ENCODE measurements around the gene NDUFB5.

NDUFB5 gene

GRCh38 chr3:179604321-179605078 is at the start of gene NDUFB5, which contains the start of gene MRPL47:
NDUFB5 (plus strand) TSS chr3:179604794; CDS start chr3:179604816, 22 bp downstream.
MRPL47 (minus strand) TSS chr3:179604638; CDS start chr3:179604624, 14 bp downstream.
- peak; percentile 87 for DNase-seq (ENCODE audit: low read depth)

DNA sequence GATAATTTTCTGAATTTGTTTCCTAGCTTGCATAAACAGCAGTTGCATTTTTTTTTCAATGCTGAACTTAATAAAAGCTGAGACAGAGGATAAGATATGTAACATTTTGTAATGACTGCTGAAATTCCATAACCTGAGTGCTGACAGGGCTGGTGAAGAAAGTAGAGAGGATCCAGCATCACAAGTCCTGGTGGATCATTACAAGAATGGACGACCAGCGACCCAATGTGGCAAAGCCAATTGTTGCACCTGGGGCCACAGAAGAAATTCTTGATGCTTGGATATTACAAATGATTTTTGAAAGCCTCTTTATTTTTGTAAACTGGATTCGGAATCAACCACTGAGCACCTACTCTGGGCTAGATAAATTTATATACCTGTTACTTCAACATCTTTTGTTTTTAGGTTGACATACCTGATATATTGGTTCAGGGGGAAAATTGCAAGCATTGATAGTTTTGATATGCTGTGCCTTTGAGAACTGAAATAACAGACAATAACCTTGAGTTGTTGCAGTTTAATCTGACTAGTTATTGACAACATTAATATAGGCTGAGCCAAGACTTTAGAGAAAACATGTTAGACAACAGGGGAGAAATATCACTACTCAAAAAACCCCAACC is 45.7 kb upstream of the NDUFB5 start:
- DNase-seq (ENCODE audit: low read depth): no peak

DNA sequence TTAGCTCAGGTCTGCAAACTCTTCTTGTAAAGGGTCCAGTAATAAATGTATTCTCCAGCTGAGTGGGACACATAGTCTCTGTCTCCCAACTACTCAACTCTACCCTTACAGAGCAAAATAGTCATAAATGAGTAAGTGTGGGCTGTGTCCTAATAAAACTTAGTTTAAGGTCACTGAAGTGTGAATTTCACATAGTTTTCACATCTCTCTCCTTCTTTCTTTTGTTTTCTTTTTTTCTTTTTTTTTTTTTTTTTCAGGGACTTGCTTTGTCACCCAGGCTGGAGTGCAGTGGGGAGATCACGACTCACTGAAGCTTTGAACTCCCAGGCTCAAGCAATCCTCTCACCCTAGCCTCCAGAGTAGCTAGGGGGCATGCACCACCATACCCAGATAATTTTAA is 43.8 kb upstream of the NDUFB5 start:
- no peak for DNase-seq (ENCODE audit: low read depth)

DNA sequence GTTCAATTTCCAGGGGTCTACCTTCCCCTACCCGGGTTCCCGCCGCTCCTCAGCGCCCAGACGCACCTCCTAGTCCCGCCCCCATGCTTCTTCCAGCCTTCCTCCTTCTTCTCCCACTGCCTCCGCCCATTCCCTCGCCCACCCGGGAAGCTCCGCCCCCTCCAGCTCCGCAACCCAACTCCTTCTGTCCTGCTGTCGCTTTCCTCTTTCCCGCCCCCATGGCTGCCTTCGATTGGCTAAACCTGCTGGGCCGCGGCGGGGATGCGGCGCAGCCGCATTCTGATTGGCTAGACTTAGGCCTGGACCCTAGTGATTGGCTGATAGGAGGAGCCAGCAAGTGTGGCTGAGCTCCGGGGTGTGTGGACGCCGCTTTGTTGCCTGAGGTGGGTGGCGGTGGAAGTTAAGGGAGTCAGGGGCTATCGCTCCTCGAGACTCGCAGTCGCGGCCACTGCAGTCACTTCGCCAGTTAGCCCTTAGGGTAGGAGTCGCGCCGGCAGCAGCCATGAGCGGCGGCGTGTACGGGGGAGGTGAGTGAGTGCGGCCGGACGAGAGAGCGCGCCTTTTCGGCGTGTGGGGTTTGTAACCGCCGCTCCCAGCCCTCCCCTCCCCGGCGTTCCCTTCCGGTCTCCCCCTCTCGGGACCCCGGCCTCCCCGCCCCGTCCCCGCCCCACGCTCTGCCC is 41.9 kb upstream of the NDUFB5 start, which contains the start of gene ACTL6A:
ACTL6A (plus strand) TSS at position 336 of the 680 bp plus-strand sequence; CDS start at position 503, 167 bp downstream.
- DNase-seq (ENCODE audit: low read depth): peak; percentile 98

GRCh38 chr3:179563271-179563783 is 41.3 kb upstream of the NDUFB5 start:
- DNase-seq (ENCODE audit: low read depth): peak; percentile 57

DNA sequence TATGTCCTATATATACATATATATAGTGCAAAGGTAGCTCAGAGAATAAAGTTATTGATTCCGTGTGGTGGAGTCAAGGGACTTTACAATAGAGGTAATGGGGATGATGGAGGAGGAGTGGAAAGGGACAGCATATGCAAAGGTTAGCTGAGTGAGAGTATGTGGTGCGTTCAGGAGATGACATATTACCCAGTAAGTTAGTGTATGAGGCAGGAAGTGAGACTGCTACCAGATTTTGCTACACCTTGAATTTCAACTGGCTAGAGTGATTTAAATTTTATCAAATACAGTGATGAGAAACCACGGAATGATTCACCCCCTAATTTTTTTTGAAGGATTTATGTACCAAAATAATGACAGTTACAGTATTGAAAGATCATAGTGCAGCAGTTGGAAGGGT is 39.1 kb upstream of the NDUFB5 start:
- no peak for DNase-seq (ENCODE audit: low read depth)

GRCh38 chr3:179580992-179581391 is 23.6 kb upstream of the NDUFB5 start:
- DNase-seq (ENCODE audit: low read depth): no peak

- DNase-seq (ENCODE audit: low read depth): no peak
These were observed 15.5 kb upstream of the NDUFB5 start for GRCh38 chr3:179589143-179589542.

- no peak for DNase-seq (ENCODE audit: low read depth)
These were observed 13.9 kb upstream of the NDUFB5 start for GRCh38 chr3:179590669-179591068.

DNA sequence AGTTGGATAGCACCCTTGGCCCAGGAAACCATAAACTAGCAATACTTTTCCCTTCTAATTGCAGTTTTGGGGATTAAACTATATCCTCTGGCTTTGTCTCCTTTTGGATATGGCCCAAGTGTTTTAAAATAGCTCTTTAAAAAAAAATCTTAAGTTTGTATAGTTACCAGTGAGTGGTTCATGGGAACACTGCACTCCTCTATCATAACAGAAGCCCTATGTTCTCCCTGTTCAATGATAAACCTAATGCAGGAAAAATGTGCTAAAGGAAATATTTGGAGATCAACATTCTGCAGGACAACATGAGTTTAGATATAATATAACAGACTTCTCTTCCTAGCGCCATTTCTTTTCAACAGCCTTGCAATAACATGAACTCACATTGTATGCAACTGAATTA is 13.3 kb upstream of the NDUFB5 start:
- DNase-seq (ENCODE audit: low read depth): no peak

- DNase-seq (ENCODE audit: low read depth): no peak
These were observed 5.1 kb upstream of the NDUFB5 start for GRCh38 chr3:179599531-179599930.

DNA sequence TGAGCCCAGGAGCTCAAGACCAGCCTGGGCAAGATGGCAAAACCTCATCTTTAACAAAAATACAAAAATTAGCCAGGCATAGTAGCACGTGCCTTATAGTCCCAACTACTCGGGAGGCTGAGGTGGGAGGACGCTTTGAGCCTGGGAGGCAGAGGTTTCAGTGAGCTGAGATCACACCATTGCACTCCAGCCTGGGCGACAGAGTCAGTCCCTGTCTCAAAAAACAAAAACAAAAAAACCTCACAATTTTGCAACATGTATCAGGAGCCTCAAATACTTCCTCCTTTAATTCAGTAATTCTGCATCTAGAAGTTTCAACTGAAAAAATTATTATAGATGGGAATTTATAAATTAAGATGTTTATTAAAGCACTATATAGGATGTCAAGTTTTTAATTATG is 1.3 kb upstream of the NDUFB5 start:
- DNase-seq (ENCODE audit: low read depth): no peak

DNA sequence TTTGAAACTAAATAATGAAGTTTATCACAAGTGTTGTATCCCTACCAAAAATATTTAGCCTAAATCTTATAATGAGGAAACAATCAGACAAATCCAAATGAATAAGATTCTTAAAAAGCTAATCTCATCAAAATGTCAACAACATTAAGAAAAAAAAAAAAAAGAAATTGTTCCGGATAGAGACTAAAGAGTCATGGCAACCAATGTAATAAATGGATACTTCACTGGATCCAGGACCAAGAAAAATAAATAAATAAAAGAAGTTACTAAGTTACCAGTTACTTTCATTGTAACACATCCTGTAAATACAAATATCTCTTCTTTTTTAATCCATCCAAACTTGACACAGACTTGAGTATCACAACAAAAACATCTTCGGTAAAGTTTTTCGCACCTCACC is 763 bp upstream of the NDUFB5 start:
- DNase-seq (ENCODE audit: low read depth): no peak

DNA sequence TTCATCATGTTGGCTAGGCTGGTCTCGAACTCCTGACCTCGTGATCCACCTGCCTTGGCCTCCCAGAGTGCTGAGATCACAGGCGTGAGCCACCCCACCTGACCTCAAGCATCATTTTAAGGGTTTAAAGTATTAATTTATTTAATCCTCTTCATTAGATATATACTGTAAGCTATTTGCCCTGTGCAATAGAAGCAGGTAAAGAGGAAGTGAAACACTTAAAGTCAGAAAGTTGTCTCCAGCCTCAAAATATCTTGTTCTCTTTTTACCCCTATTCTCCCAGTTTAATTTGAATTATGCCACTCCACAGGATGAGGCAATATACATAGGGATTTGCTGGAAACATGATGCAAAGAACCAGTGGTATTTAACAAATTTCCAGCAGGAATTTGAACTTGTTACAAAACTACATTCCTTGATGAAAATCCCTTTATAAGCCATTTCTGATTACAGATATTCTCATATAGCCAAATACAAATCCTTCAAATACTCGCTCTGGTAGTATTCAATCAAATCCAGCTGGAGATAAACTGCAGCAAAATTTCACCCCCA is 2.0 kb downstream of the NDUFB5 start:
- DNase-seq (ENCODE audit: low read depth): no peak

DNA sequence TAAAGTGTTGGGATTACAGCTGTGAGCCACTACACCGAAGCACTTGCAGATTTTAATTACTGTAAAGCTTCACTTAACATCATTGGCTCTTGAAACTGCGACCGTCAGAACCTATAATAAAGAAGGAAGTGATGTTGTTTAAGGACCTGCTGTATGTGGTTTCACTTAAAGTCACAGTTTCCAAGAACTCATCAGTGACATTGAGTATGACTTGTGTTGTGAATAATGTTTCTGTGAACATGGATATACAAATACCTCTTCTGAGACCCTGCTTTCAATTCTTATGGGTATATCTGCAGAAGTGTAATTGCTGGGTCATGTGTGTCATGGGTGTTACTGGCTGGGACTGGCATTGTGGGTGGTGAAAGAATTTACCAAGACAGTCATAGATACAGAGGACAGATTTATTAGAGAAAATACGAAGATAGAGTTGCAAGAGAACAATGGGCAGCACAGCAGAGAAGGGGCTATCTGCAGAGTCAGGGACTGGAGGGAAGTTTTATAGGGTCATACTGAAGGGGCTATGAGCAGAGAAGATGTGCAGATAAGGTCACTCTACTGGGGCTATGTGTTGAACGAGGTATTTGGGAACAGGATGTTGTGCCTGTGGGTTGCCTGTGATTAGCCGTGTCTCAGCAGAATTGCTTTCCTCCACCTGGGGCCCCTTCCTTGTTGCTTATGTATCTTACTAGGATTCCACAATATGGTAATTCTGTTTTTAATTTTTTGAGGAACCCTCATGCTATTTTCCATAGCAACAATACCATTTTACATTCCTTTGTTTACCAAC is 4.5 kb downstream of the NDUFB5 start:
- DNase-seq (ENCODE audit: low read depth): no peak

DNA sequence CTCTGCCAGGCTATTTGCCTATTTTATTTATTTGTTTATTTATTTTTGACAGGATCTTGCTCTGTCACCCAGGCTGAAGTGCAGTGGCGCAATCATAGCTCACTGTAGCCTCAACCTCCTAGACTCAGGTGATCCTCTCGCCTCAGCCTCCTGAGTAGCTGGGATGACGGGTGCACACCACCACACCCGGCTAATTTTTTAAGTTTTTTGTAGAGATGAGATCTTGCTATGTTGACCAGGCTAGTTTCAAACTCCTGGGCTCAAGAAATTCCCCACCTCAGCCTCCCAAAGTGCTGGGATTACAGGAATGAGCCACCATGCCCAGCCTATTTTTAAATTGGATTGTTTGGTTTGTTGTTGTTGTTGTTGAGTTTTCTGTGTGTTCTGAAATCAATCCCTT is 5.5 kb downstream of the NDUFB5 start:
- no peak for DNase-seq (ENCODE audit: low read depth)

- DNase-seq (ENCODE audit: low read depth): no peak
These were observed 9.2 kb downstream of the NDUFB5 start for GRCh38 chr3:179613807-179614206.

GRCh38 chr3:179615458-179616173 is 11.0 kb downstream of the NDUFB5 start:
- DNase-seq (ENCODE audit: low read depth): no peak

DNA sequence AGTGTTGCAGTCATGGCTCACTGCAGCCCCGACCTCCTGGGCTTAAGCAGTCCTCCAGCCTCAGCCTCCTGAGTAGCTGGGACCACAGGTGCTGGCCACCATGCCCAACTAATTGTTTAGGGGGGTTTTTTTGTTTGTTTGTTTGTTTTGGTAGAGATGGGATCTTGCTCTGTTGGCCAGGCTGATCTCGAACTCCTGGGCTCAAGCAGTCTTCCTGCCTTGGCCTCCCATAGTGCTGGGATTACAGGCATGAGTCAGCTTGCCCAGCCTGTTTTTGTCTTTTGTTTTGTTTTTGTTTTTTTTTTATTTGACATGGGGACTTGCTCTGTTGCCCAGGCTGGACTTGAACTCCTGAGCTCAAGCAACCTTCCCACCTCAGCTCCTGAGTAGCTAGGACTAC is 17.4 kb downstream of the NDUFB5 start:
- no peak for DNase-seq (ENCODE audit: low read depth)

GRCh38 chr3:179624451-179624850 is 19.9 kb downstream of the NDUFB5 start:
- no peak for DNase-seq (ENCODE audit: low read depth)
